ENCODE measurements around the gene DBP. TPM values are rescaled to one million over a fixed set of nuclear protein-coding genes. Genes with fewer than 3 reads are reported as not detected.

DBP gene
- total RNA-seq, 1 donor: 28.2 TPM

- Histone ChIP-seq H3K4me1 (ENCODE audit: insufficient read depth, low read length) (peaks cover 49% of the 10 kb centered on the region), H3K4me3 (ENCODE audit: low read length) (no peak overlapping the region), H3K27me3 (ENCODE audit: insufficient read depth, low read length) (no peaks in the 10 kb centered on the region), H3K9me3 (ENCODE audit: low read depth, low read length) (no peaks in the 10 kb centered on the region)
These were observed 19.8 kb downstream of the DBP start for GRCh38 chr19:48617146-48617937.

GRCh38 chr19:48616491-48617056 is 20.6 kb downstream of the DBP start:
- Histone ChIP-seq H3K4me1 (ENCODE audit: insufficient read depth, low read length) (peaks cover 41% of the 10 kb centered on the region), H3K27me3 (ENCODE audit: insufficient read depth, low read length) (no peaks in the 10 kb centered on the region), H3K4me3 (ENCODE audit: low read length) (no peak overlapping the region), H3K9me3 (ENCODE audit: low read depth, low read length) (no peaks in the 10 kb centered on the region)

GRCh38 chr19:48616041-48616436 is 21.1 kb downstream of the DBP start:
- peaks cover 36% of the 10 kb centered on the region for H3K4me1 ChIP-seq (ENCODE audit: insufficient read depth, low read length)
- H3K27me3 ChIP-seq (ENCODE audit: insufficient read depth, low read length): no peaks in the 10 kb centered on the region
- no peak overlapping the region for H3K4me3 ChIP-seq (ENCODE audit: low read length)
- no peaks in the 10 kb centered on the region for H3K9me3 ChIP-seq (ENCODE audit: low read depth, low read length)

- Histone ChIP-seq H3K9me3 (ENCODE audit: low read depth, low read length) (no peaks in the 10 kb centered on the region), H3K27me3 (ENCODE audit: insufficient read depth, low read length) (no peaks in the 10 kb centered on the region), H3K4me3 (ENCODE audit: low read length) (no peak overlapping the region), H3K4me1 (ENCODE audit: insufficient read depth, low read length) (peaks cover 32% of the 10 kb centered on the region)
These were observed 21.7 kb downstream of the DBP start for GRCh38 chr19:48615231-48616040.

GRCh38 chr19:48614436-48615230 is 22.5 kb downstream of the DBP start, which contains the start of gene FAM83E:
Gene FAM83E, minus strand, starts transcription at chr19:48615076. Its CDS starts 1,704 bp downstream, at chr19:48613372.
- H3K4me1 ChIP-seq (ENCODE audit: insufficient read depth, low read length): peaks cover 24% of the 10 kb centered on the region
- H3K9me3 ChIP-seq (ENCODE audit: low read depth, low read length): no peaks in the 10 kb centered on the region
- H3K27me3 ChIP-seq (ENCODE audit: insufficient read depth, low read length): no peaks in the 10 kb centered on the region
- H3K4me3 ChIP-seq (ENCODE audit: low read length): no peak within 1 kb of the TSS

GRCh38 chr19:48613852-48614435 is 23.2 kb downstream of the DBP start:
- no peaks in the 10 kb centered on the region for H3K27me3 ChIP-seq (ENCODE audit: insufficient read depth, low read length)
- no peak overlapping the region for H3K4me3 ChIP-seq (ENCODE audit: low read length)
- peaks cover 26% of the 10 kb centered on the region for H3K4me1 ChIP-seq (ENCODE audit: insufficient read depth, low read length)
- no peaks in the 10 kb centered on the region for H3K9me3 ChIP-seq (ENCODE audit: low read depth, low read length)

- H3K4me1 ChIP-seq (ENCODE audit: insufficient read depth, low read length): peaks cover 25% of the 10 kb centered on the region
- H3K4me3 ChIP-seq (ENCODE audit: low read length): no peak overlapping the region
- no peaks in the 10 kb centered on the region for H3K27me3 ChIP-seq (ENCODE audit: insufficient read depth, low read length)
- H3K9me3 ChIP-seq (ENCODE audit: low read depth, low read length): no peaks in the 10 kb centered on the region
These were observed 23.9 kb downstream of the DBP start for GRCh38 chr19:48613024-48613851.

- peaks cover 11% of the 10 kb centered on the region for H3K4me1 ChIP-seq (ENCODE audit: insufficient read depth, low read length)
- H3K4me3 ChIP-seq (ENCODE audit: low read length): no peak overlapping the region
- no peaks in the 10 kb centered on the region for H3K9me3 ChIP-seq (ENCODE audit: low read depth, low read length)
- H3K27me3 ChIP-seq (ENCODE audit: insufficient read depth, low read length): no peaks in the 10 kb centered on the region
These were observed 25.3 kb downstream of the DBP start for GRCh38 chr19:48611872-48612271.

GRCh38 chr19:48609571-48610108 is 27.5 kb downstream of the DBP start:
- Histone ChIP-seq H3K27me3 (ENCODE audit: insufficient read depth, low read length) (no peaks in the 10 kb centered on the region), H3K9me3 (ENCODE audit: low read depth, low read length) (no peaks in the 10 kb centered on the region), H3K4me1 (ENCODE audit: insufficient read depth, low read length) (peaks cover 6% of the 10 kb centered on the region), H3K4me3 (ENCODE audit: low read length) (no peak overlapping the region)

- no peak overlapping the region for H3K4me3 ChIP-seq (ENCODE audit: low read length)
- peaks cover 6% of the 10 kb centered on the region for H3K4me1 ChIP-seq (ENCODE audit: insufficient read depth, low read length)
- H3K9me3 ChIP-seq (ENCODE audit: low read depth, low read length): no peaks in the 10 kb centered on the region
- H3K27me3 ChIP-seq (ENCODE audit: insufficient read depth, low read length): no peaks in the 10 kb centered on the region
These were observed 28.3 kb downstream of the DBP start for GRCh38 chr19:48608798-48609263.

GRCh38 chr19:48607359-48607755 is 29.8 kb downstream of the DBP start:
- Histone ChIP-seq H3K4me1 (ENCODE audit: insufficient read depth, low read length) (peaks cover 6% of the 10 kb centered on the region), H3K4me3 (ENCODE audit: low read length) (no peak overlapping the region), H3K9me3 (ENCODE audit: low read depth, low read length) (no peaks in the 10 kb centered on the region), H3K27me3 (ENCODE audit: insufficient read depth, low read length) (no peaks in the 10 kb centered on the region)

- Histone ChIP-seq H3K9me3 (ENCODE audit: low read depth, low read length) (no peaks in the 10 kb centered on the region), H3K4me1 (ENCODE audit: insufficient read depth, low read length) (peaks cover 6% of the 10 kb centered on the region), H3K27me3 (ENCODE audit: insufficient read depth, low read length) (no peaks in the 10 kb centered on the region), H3K4me3 (ENCODE audit: low read length) (no peak within 1 kb of the TSS)
These were observed 30.5 kb downstream of the DBP start, which contains the start of gene SPACA4 for GRCh38 chr19:48606463-48607358. Gene SPACA4, plus strand, starts transcription at chr19:48606742. Its CDS starts 237 bp downstream, at chr19:48606979.
